AG04450 (cell line): ENCODE measurements around the gene STRIP2. TPM values are rescaled to one million over a fixed set of nuclear protein-coding genes. Genes with fewer than 3 reads are reported as not detected.
"Not testable (repeated sequence)": the region's sequence is repeated elsewhere in the genome, so short reads cannot be mapped to it uniquely, and the experiment has no call there.

Experiments
- CTCF ChIA-PET: fragments of 300-600, 350-600 bp; formaldehyde crosslinking; extraction: SDS; loops from one replicate; lab custom pipeline; 2022; ENCODE audit warnings: antibody characterized with exemption, inconsistent platforms; lab: Charles Lee
- POLR2A ChIA-PET: fragments of 350-600 bp; formaldehyde crosslinking; extraction: SDS; loops from one replicate; lab custom pipeline; 2021; ENCODE audit warnings: antibody characterized with exemption, inconsistent platforms; lab: Yijun Ruan, JAX
- DNase-seq: peaks from one replicate; pipeline ENCODE4 v3.0.0-alpha.2; 2011; ENCODE audit warnings: low read depth, low spot score
- H3K27ac ChIP-seq: one replicate; pipeline ENCODE4 v1.5.1; 2012; ENCODE audit warnings: low read depth, low read length, control low read depth
- H3K27me3 ChIP-seq: one replicate; pipeline ENCODE4 v1.6.0; 2012; ENCODE audit warnings: low read length; ENCODE audit not compliant: control insufficient read depth, insufficient read depth
- H3K4me3 ChIP-seq: 2 replicates; pipeline ENCODE4 v1.5.1; 2011; ENCODE audit warnings: mild to moderate bottlenecking, low read depth, low read length, control low read depth
- H3K9me3 ChIP-seq: 2 replicates; pipeline ENCODE4 v1.5.1; 2012; ENCODE audit warnings: low read length; ENCODE audit not compliant: control insufficient read depth, insufficient read depth
- CTCF ChIP-seq: IDR thresholded peaks from 2 replicates; pipeline ENCODE4 v1.5.1; 2011; ENCODE audit warnings: low read depth, low read length, control low read depth, inconsistent platforms
- polyA plus RNA-seq: library from polyadenylated mRNA; depleted of rRNA; stranded (reverse); fragments of >200 nt; gene quantifications from 2 replicates; pipeline ENCODE4 v1.2.3, GENCODE V29; 2011

STRIP2 gene
- polyA plus RNA-seq, 1 experiment = 1.7 TPM

GRCh38 chr7:129439963-129440625, 5.9 kb downstream of the STRIP2 start:
- no peak overlapping the region for H3K27ac ChIP-seq
- no peaks in the 10 kb centered on the region for H3K27me3 ChIP-seq
- ChIA-PET CTCF (interaction anchor here (1.1 to 1.5 kb wide), 2 partner anchors 64 to 72 kb away, joined by 4 to 8 read pairs; no protein-coding TSS in a partner anchor), POLR2A (interaction anchor here (1.5 kb wide), 1 partner anchor 9 kb away, joined by 5 read pairs; no protein-coding TSS in a partner anchor)
- DNase-seq = no peak
- TF ChIP-seq CTCF = no peak
- no peak overlapping the region for H3K4me3 ChIP-seq
- H3K9me3 ChIP-seq = no peaks in the 10 kb centered on the region

GRCh38 chr7:129443612-129444011, 9.4 kb downstream of the STRIP2 start:
- ChIA-PET CTCF (interaction anchor here (0.6 to 1.6 kb wide), 2 partner anchors 10 to 963 kb away, joined by 3 to 5 read pairs; partner anchors contain the start of gene STRIP2), POLR2A (interaction anchor here (1.1 kb wide), 1 partner anchor 9 kb away, joined by 4 read pairs; the partner anchor contains the start of gene STRIP2)
- no peak for TF ChIP-seq CTCF
- Histone ChIP-seq H3K27ac (no peak overlapping the region), H3K4me3 (no peak overlapping the region), H3K9me3 (no peaks in the 10 kb centered on the region; the same call in 1 of the 2 replicates), H3K27me3 (no peaks in the 10 kb centered on the region)
- no peak for DNase-seq

GRCh38 chr7:129444776-129445175, 10.5 kb downstream of the STRIP2 start:
- CTCF ChIA-PET, DNase-seq, POLR2A ChIA-PET, H3K4me3 ChIP-seq, H3K9me3 ChIP-seq, H3K27me3 ChIP-seq, H3K27ac ChIP-seq: not testable (repeated sequence)

- H3K9me3 ChIP-seq, H3K27ac ChIP-seq, CTCF ChIA-PET, H3K27me3 ChIP-seq, DNase-seq, H3K4me3 ChIP-seq, POLR2A ChIA-PET: not testable (repeated sequence)
These were observed 12.7 kb downstream of the STRIP2 start for GRCh38 chr7:129446925-129447324.

- H3K4me3 ChIP-seq, H3K27ac ChIP-seq, CTCF ChIA-PET, DNase-seq, H3K27me3 ChIP-seq, POLR2A ChIA-PET, H3K9me3 ChIP-seq: not testable (repeated sequence)
These were observed 13.2 kb downstream of the STRIP2 start for GRCh38 chr7:129447445-129447844.

GRCh38 chr7:129448608-129449007, 14.4 kb downstream of the STRIP2 start:
- POLR2A ChIA-PET = interaction anchor here (1.9 kb wide), 1 partner anchor 9 kb away, joined by 5 read pairs; no protein-coding TSS in a partner anchor
- CTCF ChIA-PET, H3K27me3 ChIP-seq: not testable (repeated sequence)

GRCh38 chr7:129450295-129450694, 16.1 kb downstream of the STRIP2 start:
- H3K27ac ChIP-seq = no peak overlapping the region
- DNase-seq = no peak
- peaks cover 7% of the 10 kb centered on the region; the same call in 1 of the 2 replicates for H3K9me3 ChIP-seq
- no peak overlapping the region for H3K4me3 ChIP-seq
- ChIA-PET POLR2A (no interaction called here), CTCF (no interaction called here)
- no peak for TF ChIP-seq CTCF
- H3K27me3 ChIP-seq = no peaks in the 10 kb centered on the region

More at GRCh38 chr7:129448608-129449007, 14.4 kb downstream of the STRIP2 start:
- not testable (repeated sequence) for H3K4me3 ChIP-seq, DNase-seq, H3K27ac ChIP-seq, H3K9me3 ChIP-seq
